ENCODE results near the gene LRFN2.

The LRFN2 gene

GRCh38 chr6:40587240-40588069 is at the start of gene LRFN2:
LRFN2 (minus strand) TSS chr6:40587364.
- H3K27me3 Mint-ChIP-seq, result peaks cover 4% of the 10 kb centered on the region
- no peaks in the 10 kb centered on the region for H3K9me3 Mint-ChIP-seq
- peak within 1 kb of the TSS; percentile 84 for H3K4me3 Mint-ChIP-seq
- no peaks in the 10 kb centered on the region for H3K36me3 Mint-ChIP-seq
- H3K4me1 Mint-ChIP-seq, result peaks cover 32% of the 10 kb centered on the region
- no peak within 1 kb of the TSS for H3K27ac Mint-ChIP-seq

GRCh38 chr6:40634429-40634828 is 47.3 kb upstream of the LRFN2 start:
- H3K4me3 Mint-ChIP-seq, result no peak overlapping the region
- H3K27me3 Mint-ChIP-seq, result no peaks in the 10 kb centered on the region
- no peaks in the 10 kb centered on the region for H3K36me3 Mint-ChIP-seq

GRCh38 chr6:40631744-40632143 is 44.6 kb upstream of the LRFN2 start:
- no peak overlapping the region for H3K27ac Mint-ChIP-seq
- H3K4me1 Mint-ChIP-seq, result no peaks in the 10 kb centered on the region
- no peak overlapping the region for H3K4me3 Mint-ChIP-seq
- H3K36me3 Mint-ChIP-seq, result no peaks in the 10 kb centered on the region
- H3K9me3 Mint-ChIP-seq, result no peaks in the 10 kb centered on the region
- no peaks in the 10 kb centered on the region for H3K27me3 Mint-ChIP-seq

More at GRCh38 chr6:40634429-40634828, 47.3 kb upstream of the LRFN2 start:
- Mint-ChIP-seq H3K4me1 (peaks cover 5% of the 10 kb centered on the region), H3K27ac (no peak overlapping the region), H3K9me3 (no peaks in the 10 kb centered on the region)

GRCh38 chr6:40630488-40630887 is 43.3 kb upstream of the LRFN2 start:
- no peaks in the 10 kb centered on the region for H3K4me1 Mint-ChIP-seq
- no peaks in the 10 kb centered on the region for H3K9me3 Mint-ChIP-seq
- no peaks in the 10 kb centered on the region for H3K36me3 Mint-ChIP-seq
- H3K27ac Mint-ChIP-seq, result no peak overlapping the region
- H3K27me3 Mint-ChIP-seq, result no peaks in the 10 kb centered on the region
- no peak overlapping the region for H3K4me3 Mint-ChIP-seq

GRCh38 chr6:40630051-40630450 is 42.9 kb upstream of the LRFN2 start:
- no peaks in the 10 kb centered on the region for H3K36me3 Mint-ChIP-seq

GRCh38 chr6:40629463-40629862 is 42.3 kb upstream of the LRFN2 start:
- Mint-ChIP-seq H3K36me3 (no peaks in the 10 kb centered on the region), H3K4me3 (no peak overlapping the region), H3K4me1 (no peaks in the 10 kb centered on the region), H3K27me3 (no peaks in the 10 kb centered on the region), H3K9me3 (no peaks in the 10 kb centered on the region), H3K27ac (no peak overlapping the region)

More at GRCh38 chr6:40630051-40630450, 42.9 kb upstream of the LRFN2 start:
- Mint-ChIP-seq H3K27me3 (no peaks in the 10 kb centered on the region), H3K9me3 (no peaks in the 10 kb centered on the region), H3K4me1 (no peaks in the 10 kb centered on the region), H3K4me3 (no peak overlapping the region), H3K27ac (no peak overlapping the region)

GRCh38 chr6:40627316-40627715 is 40.2 kb upstream of the LRFN2 start:
- Mint-ChIP-seq H3K4me3 (no peak overlapping the region), H3K27me3 (no peaks in the 10 kb centered on the region), H3K36me3 (no peaks in the 10 kb centered on the region), H3K27ac (no peak overlapping the region), H3K4me1 (no peaks in the 10 kb centered on the region), H3K9me3 (no peaks in the 10 kb centered on the region)

GRCh38 chr6:40626886-40627285 is 39.7 kb upstream of the LRFN2 start:
- H3K27me3 Mint-ChIP-seq, result no peaks in the 10 kb centered on the region
- no peak overlapping the region for H3K4me3 Mint-ChIP-seq
- H3K9me3 Mint-ChIP-seq, result no peaks in the 10 kb centered on the region
- H3K27ac Mint-ChIP-seq, result no peak overlapping the region
- no peaks in the 10 kb centered on the region for H3K4me1 Mint-ChIP-seq
- no peaks in the 10 kb centered on the region for H3K36me3 Mint-ChIP-seq

GRCh38 chr6:40623932-40624331 is 36.8 kb upstream of the LRFN2 start:
- Mint-ChIP-seq H3K27ac (no peak overlapping the region), H3K9me3 (no peaks in the 10 kb centered on the region), H3K27me3 (no peaks in the 10 kb centered on the region), H3K4me1 (no peaks in the 10 kb centered on the region), H3K4me3 (no peak overlapping the region), H3K36me3 (no peaks in the 10 kb centered on the region)

GRCh38 chr6:40623178-40623577 is 36.0 kb upstream of the LRFN2 start:
- H3K4me3 Mint-ChIP-seq, result no peak overlapping the region
- H3K9me3 Mint-ChIP-seq, result no peaks in the 10 kb centered on the region
- H3K4me1 Mint-ChIP-seq, result no peaks in the 10 kb centered on the region
- no peaks in the 10 kb centered on the region for H3K27me3 Mint-ChIP-seq
- no peak overlapping the region for H3K27ac Mint-ChIP-seq
- no peaks in the 10 kb centered on the region for H3K36me3 Mint-ChIP-seq

- Mint-ChIP-seq H3K27ac (no peak overlapping the region), H3K4me1 (no peaks in the 10 kb centered on the region), H3K27me3 (no peaks in the 10 kb centered on the region), H3K36me3 (no peaks in the 10 kb centered on the region), H3K9me3 (no peaks in the 10 kb centered on the region), H3K4me3 (no peak overlapping the region)
Measured at GRCh38 chr6:40620574-40621240, 33.5 kb upstream of the LRFN2 start.

- Mint-ChIP-seq H3K36me3 (no peaks in the 10 kb centered on the region), H3K4me3 (no peak overlapping the region), H3K9me3 (no peaks in the 10 kb centered on the region), H3K4me1 (no peaks in the 10 kb centered on the region), H3K27ac (no peak overlapping the region), H3K27me3 (peaks cover 14% of the 10 kb centered on the region)
Measured at GRCh38 chr6:40614671-40615070, 27.5 kb upstream of the LRFN2 start.

GRCh38 chr6:40611912-40612311 is 24.7 kb upstream of the LRFN2 start:
- H3K9me3 Mint-ChIP-seq, result no peaks in the 10 kb centered on the region
- H3K4me1 Mint-ChIP-seq, result no peaks in the 10 kb centered on the region
- H3K4me3 Mint-ChIP-seq, result no peak overlapping the region
- H3K27ac Mint-ChIP-seq, result no peak overlapping the region
- no peaks in the 10 kb centered on the region for H3K36me3 Mint-ChIP-seq
- H3K27me3 Mint-ChIP-seq, result peaks cover 14% of the 10 kb centered on the region

GRCh38 chr6:40611434-40611833 is 24.3 kb upstream of the LRFN2 start:
- Mint-ChIP-seq H3K27me3 (peaks cover 14% of the 10 kb centered on the region), H3K4me1 (no peaks in the 10 kb centered on the region), H3K36me3 (no peaks in the 10 kb centered on the region), H3K4me3 (no peak overlapping the region), H3K9me3 (no peaks in the 10 kb centered on the region), H3K27ac (no peak overlapping the region)

GRCh38 chr6:40610229-40610628 is 23.1 kb upstream of the LRFN2 start:
- H3K27me3 Mint-ChIP-seq, result peaks cover 14% of the 10 kb centered on the region
- H3K36me3 Mint-ChIP-seq, result no peaks in the 10 kb centered on the region
- no peaks in the 10 kb centered on the region for H3K4me1 Mint-ChIP-seq
- no peak overlapping the region for H3K4me3 Mint-ChIP-seq
- no peaks in the 10 kb centered on the region for H3K9me3 Mint-ChIP-seq
- H3K27ac Mint-ChIP-seq, result no peak overlapping the region

GRCh38 chr6:40606981-40607380 is 19.8 kb upstream of the LRFN2 start:
- no peaks in the 10 kb centered on the region for H3K36me3 Mint-ChIP-seq
- peaks cover 9% of the 10 kb centered on the region for H3K27me3 Mint-ChIP-seq
- no peak overlapping the region for H3K27ac Mint-ChIP-seq
- H3K4me1 Mint-ChIP-seq, result no peaks in the 10 kb centered on the region
- no peaks in the 10 kb centered on the region for H3K9me3 Mint-ChIP-seq
- no peak overlapping the region for H3K4me3 Mint-ChIP-seq
